ENCODE results near the gene MAN1C1. TPM values are rescaled to one million over a fixed set of nuclear protein-coding genes. Genes with fewer than 3 reads are reported as not detected.

Gene MAN1C1
- total RNA-seq, 1 donor from 2014 or later, result 64.7 TPM

DNA sequence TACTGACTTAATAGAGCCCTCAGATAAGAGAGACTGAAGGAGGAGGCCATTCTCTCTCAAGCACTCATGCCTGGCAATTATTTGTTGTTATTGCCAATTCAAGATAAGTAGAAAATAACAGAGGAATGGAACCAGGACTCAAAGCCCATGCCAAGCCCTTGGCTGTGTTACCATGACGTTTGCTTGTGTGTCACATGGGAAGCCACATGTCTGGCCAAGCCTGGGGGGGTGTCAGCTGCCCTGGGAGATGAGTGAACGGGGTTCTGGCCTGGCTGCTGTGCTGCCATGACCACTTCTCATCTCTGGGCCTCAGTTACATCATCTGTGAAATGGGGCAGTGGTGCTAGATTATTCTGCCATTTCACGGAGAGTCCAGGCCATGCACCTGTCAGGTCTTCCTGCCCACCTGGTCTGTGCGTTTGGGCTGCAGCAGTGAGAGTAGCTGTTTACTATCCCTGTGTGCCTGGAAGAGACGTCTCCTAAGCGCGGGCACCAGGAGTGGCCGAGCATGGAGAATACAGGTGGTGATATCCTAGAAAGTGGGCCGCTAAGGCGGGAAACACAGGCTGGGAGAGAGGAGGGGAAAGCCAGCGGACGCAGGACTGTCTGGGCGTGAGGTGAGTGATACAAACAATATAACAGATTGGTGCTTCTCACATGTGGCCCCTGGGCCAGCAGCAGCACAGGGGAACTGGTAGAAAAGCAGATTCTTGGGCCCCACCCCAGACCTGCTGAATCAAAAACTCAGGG, 67.8 kb downstream of the MAN1C1 start:
- Mint-ChIP-seq H3K9me3 (ENCODE audit: unreplicated experiment) (no peaks in the 10 kb centered on the region), H3K4me1 (ENCODE audit: unreplicated experiment) (peaks cover 27% of the 10 kb centered on the region), H3K4me3 (ENCODE audit: unreplicated experiment) (no peak overlapping the region), H3K27me3 (ENCODE audit: unreplicated experiment) (peaks cover 5% of the 10 kb centered on the region), H3K36me3 (ENCODE audit: unreplicated experiment) (peaks cover 10% of the 10 kb centered on the region), H3K27ac (ENCODE audit: unreplicated experiment) (no peak overlapping the region)
- no peak for DNase-seq (ENCODE audit: extremely low spot score, unreplicated experiment)
- TF ChIP-seq, protein P1, sequence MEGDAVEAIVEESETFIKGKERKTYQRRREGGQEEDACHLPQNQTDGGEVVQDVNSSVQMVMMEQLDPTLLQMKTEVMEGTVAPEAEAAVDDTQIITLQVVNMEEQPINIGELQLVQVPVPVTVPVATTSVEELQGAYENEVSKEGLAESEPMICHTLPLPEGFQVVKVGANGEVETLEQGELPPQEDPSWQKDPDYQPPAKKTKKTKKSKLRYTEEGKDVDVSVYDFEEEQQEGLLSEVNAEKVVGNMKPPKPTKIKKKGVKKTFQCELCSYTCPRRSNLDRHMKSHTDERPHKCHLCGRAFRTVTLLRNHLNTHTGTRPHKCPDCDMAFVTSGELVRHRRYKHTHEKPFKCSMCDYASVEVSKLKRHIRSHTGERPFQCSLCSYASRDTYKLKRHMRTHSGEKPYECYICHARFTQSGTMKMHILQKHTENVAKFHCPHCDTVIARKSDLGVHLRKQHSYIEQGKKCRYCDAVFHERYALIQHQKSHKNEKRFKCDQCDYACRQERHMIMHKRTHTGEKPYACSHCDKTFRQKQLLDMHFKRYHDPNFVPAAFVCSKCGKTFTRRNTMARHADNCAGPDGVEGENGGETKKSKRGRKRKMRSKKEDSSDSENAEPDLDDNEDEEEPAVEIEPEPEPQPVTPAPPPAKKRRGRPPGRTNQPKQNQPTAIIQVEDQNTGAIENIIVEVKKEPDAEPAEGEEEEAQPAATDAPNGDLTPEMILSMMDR (IDR thresholded peaks at IDR 0.05), result no peak

- Mint-ChIP-seq H3K36me3 (ENCODE audit: unreplicated experiment) (peaks cover 9% of the 10 kb centered on the region), H3K4me1 (ENCODE audit: unreplicated experiment) (peaks cover 27% of the 10 kb centered on the region), H3K4me3 (ENCODE audit: unreplicated experiment) (no peak overlapping the region), H3K27ac (ENCODE audit: unreplicated experiment) (no peak overlapping the region), H3K9me3 (ENCODE audit: unreplicated experiment) (no peaks in the 10 kb centered on the region), H3K27me3 (ENCODE audit: unreplicated experiment) (peaks cover 5% of the 10 kb centered on the region)
- TF ChIP-seq, protein P1 (IDR thresholded peaks at IDR 0.05), result no peak
- DNase-seq (ENCODE audit: extremely low spot score, unreplicated experiment), result no peak
Observed at GRCh38 chr1:25685211-25685750, 68.7 kb downstream of the MAN1C1 start.

DNA sequence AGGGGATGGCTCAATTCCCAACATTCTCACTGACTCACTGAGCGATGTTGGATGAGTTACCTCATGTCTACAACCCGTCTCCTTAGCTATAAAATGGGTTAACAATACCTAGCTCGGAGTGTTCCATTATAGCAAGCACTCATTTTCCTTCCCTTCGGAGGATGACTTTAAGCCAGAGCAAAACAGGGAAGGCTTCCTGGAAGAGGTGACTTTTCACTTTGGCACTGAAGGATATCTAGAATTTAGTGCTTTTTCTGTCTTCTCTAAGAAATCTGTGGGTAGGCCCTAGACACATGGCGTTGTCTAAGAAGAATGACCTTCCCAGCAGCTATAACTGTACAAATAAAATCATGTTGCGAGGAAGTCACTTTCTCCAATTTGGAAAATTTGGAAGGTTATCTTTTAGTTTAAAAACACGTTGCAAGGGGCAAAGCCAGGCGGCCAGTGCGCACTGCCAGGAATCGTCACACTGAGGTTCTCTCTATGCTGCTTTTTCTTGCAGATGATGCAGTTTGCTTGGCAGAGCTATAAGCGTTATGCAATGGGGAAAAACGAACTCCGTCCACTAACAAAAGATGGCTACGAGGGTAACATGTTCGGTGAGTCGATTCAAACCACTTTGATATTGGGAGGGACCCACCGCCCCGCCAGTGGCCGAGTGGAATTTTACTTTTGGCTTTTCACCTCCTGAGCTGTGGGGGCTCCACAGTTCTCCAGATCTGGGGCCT, 69.5 kb downstream of the MAN1C1 start:
- TF ChIP-seq, protein P1 (IDR thresholded peaks at IDR 0.05), result no peak
- no peak for DNase-seq (ENCODE audit: extremely low spot score, unreplicated experiment)
- Mint-ChIP-seq H3K9me3 (ENCODE audit: unreplicated experiment) (no peaks in the 10 kb centered on the region), H3K27ac (ENCODE audit: unreplicated experiment) (no peak overlapping the region), H3K4me3 (ENCODE audit: unreplicated experiment) (no peak overlapping the region), H3K36me3 (ENCODE audit: unreplicated experiment) (peaks cover 10% of the 10 kb centered on the region), H3K4me1 (ENCODE audit: unreplicated experiment) (peaks cover 27% of the 10 kb centered on the region), H3K27me3 (ENCODE audit: unreplicated experiment) (no peaks in the 10 kb centered on the region)

DNA sequence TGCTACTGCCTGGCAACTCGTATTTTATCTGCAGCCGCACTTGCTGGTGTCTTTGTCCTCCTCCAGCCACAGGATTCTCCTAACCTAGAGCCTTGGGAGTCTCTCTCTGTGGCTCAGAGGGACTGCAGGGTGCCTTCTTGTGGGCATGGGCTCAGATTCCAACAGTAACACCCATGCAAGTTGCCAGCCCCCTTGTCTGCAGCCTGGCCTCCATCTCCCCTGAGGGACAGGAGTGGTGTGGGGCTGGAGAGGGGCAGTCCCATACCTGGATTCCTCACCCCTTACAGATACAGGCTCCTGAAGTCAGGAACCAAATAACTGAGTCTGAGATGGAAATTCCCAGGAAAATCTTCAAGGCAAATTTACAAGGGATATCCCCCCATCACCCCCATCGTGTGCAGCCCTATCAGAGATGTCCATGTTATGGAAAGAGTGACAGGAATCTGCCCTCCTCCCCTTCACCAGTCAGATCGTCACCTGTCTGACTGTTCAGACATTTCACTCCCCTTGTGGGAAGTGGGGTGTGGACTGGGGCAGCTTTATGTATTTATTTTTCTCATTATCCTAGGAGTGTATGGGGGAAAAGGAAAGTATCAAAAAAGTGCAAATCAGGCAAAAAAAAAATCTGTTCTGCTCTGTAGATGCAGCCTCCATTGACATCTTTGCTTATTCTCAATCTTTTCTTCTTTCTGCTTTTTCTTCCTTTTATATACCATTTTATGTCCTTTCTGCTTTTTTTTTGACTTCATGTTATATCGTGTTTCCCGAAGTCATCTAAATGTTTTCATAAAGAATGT, 70.8 kb downstream of the MAN1C1 start:
- Mint-ChIP-seq H3K9me3 (ENCODE audit: unreplicated experiment) (no peaks in the 10 kb centered on the region), H3K4me1 (ENCODE audit: unreplicated experiment) (peaks cover 29% of the 10 kb centered on the region), H3K36me3 (ENCODE audit: unreplicated experiment) (peaks cover 12% of the 10 kb centered on the region), H3K27me3 (ENCODE audit: unreplicated experiment) (no peaks in the 10 kb centered on the region), H3K4me3 (ENCODE audit: unreplicated experiment) (no peak overlapping the region), H3K27ac (ENCODE audit: unreplicated experiment) (no peak overlapping the region)
- no peak for DNase-seq (ENCODE audit: extremely low spot score, unreplicated experiment)
- TF ChIP-seq, protein P1 (IDR thresholded peaks at IDR 0.05), result no peak

Measured in osteocyte (in vitro differentiated cells).